Tibial nerve (tissue), 3 donors: ENCODE measurements around the gene GDA.

Source experiments
- CTCF ChIP-seq, 5 experiments: fragments of 200-600 bp in 3 of 5; fragments of 450-650 bp in 2 of 5; sonication (generic) in 3 of 5; IDR thresholded peaks; one replicate each; pipeline ENCODE4 v1.5.1; 2016 to 2019; ENCODE audit warnings: antibody characterized with exemption in 5 of 5, mild to moderate bottlenecking in 3 of 5, moderate library complexity in 2 of 5
- POLR2A ChIP-seq, 2 donors: fragments of 450-650 bp; IDR thresholded peaks; one replicate each; pipeline ENCODE4 v1.6.1; 2017; ENCODE audit warnings: antibody characterized with exemption in 2 of 2, mild to moderate bottlenecking in 2 of 2, moderate library complexity in 2 of 2

GRCh38 chr9:72257814-72258213 is 108.6 kb downstream of the GDA start:
- TF ChIP-seq CTCF (IDR thresholded peaks at IDR 0.05) (no peak), POLR2A (IDR thresholded peaks at IDR 0.05) (no peak)
